Hepatic stellate cell (primary cell): ENCODE results near the gene TBCA.
"Not testable (repeated sequence)": the region's sequence is repeated elsewhere in the genome, so short reads cannot be mapped to it uniquely, and the experiment has no call there.

ENCODE experiments used
- DNase-seq: peaks from one replicate; pipeline ENCODE4 v3.0.0; 2011; ENCODE audit warnings: low spot score

TBCA gene

DNA sequence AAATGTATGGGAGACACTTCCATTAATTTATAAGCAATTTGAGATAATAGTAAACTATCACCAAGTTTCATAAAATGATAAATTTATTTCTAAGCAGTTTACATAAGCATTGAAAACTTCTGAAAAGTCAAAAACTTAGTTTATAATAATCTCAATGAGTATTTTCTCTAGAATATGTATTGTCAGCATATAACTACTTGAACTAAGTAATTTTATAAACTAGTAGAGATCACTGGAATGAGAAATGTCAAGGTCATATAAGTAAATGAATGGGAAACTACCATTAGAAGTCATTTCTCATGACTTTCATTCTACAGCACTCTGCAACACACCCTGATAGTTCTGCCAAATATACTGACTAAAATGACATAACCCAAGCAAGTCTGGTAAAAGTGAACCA lies 3.4 kb downstream of the TBCA start:
- no peak for DNase-seq

DNA sequence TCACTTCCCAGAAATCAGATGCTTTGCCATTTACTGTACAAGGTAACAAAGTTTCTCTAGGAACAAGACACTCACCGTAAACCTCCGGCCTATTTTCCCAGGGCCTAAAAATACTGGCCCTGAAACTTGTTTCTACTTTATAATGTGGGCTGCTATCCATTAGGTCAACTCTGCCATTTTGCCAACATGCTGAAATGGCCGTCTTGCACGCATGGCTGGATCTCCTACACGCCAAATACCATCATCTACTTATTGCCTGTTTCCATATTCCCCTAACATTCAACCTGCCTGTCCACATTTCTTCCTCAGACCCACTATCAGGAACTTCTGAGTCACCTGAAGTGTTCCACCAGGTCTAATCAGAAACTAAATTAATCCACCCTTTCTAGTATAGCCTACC lies 4.7 kb downstream of the TBCA start:
- DNase-seq, result no peak

DNA sequence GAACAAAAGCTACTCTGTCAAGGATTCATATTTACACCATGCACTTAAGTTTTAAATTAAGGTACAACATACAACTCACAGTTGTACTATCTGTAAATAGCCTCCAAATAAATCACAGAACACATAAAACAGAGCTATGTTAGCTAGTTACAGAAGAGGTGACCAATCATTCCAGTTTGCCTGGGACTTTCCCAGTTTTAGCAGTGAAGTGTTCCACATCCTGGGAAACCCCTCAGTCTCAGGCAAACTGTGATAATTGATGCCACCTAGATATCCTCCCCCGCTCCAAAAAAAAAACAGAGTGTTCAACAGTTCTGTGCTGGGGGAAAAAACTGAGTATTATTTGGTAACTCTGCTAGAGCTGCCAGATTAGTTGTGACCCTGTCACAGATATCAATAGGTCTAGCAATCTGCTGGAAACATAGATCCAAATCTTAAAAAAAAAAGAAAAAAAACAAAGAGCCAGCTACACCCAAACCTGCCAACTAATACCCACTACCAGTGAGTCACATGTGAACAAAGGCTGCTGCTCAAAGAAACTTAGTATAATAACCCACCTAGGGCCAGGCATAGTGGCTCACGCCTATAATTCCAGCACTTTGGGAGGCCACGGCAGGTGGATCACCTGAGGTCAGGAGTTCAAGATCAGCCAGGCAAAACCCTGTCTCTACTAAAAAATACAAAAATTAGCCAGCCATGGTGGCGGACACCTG lies 5.7 kb downstream of the TBCA start:
- no peak for DNase-seq

DNA sequence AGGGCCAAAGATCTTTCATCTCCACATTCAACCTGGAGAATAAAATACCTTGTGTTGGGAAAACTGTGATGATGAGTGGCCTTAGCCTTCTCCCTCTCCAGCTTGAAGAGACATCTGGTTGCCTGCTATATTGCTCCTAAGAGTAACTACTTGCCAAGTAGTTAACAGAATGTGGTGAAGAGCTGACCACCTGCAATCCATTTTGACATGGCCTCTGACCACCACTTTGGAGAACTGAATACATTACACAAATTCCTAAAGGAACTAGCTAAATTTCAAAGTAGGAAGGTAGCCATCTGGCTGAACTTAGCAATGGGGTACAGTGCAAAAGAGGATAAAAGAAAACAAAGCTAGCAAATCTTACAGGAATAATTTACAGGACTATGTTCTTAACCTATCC lies 7.2 kb downstream of the TBCA start:
- no peak for DNase-seq

DNA sequence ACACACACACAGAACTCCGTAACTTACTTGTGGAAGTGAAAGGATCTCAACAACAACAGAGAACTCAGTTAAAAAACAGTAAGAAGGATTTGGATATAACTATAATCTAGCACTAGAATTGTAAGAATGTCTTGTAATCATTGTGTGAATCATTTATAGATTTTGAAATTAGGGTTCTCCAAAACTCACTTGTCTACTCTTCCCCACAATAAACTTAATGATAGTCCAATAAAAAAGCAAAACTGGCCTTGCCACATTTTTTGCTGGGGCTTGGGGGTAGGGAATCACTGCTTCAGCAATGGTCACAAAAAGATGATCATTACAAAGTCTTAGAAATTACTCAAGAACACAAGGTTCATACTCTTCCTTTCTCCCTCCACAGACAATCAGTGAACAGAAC lies 8.8 kb downstream of the TBCA start:
- DNase-seq, result no peak

DNA sequence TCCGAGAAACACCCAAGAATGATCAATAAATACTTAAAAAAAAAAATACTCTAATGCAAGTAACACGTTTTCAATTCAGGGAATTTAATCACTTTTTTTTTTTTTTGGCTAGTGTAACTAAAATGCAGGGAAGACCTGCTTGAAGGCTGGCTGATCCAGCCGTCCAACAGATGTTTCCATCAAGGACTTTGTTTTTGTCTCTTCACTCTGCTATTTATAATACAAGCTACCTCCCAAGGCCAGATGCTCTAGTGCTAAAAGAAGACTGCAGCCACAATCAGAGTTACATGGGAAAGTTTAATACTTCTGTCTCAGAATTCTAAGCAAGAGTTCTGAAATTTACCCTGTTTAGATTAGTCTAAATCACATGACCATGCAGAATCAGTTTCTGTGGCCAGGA lies 14.5 kb downstream of the TBCA start:
- no peak for DNase-seq

DNA sequence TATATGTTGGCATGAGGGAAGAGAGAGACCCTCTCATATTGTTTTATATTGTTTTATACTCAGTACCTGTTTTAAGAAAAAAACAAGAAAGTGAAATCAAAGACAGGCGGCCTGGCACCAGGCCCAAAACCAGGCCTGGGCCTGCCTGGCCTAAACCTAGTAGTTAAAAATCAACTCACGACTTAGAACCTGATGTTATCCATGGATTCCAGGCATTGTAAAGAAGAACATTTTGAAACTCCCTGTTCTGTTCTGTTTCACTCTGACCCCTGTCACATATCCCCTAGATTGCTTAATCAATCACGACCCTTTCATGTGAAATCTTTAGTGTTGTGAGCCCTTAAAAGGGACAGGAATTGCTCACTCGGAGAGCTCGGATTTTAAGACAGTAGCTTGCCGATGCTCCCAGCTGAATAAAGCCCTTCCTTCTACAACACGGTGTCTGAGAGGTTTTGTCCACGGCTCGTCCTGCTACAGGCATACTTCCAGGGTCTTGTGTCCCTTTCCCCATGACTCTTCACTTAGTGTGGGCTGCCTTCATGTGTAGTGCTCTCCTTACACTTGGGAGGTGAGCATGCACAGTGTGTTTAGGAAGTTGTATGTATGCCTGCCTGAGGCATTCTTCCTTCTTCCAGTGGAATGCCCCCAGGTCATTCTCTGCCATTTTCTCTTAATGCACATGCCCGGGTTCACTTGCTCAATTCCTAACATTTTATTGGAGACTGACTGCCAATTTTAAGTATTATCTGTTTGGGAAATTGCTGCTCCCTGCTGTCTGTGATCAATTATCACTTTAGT lies 17.8 kb downstream of the TBCA start:
- DNase-seq, result no peak

DNA sequence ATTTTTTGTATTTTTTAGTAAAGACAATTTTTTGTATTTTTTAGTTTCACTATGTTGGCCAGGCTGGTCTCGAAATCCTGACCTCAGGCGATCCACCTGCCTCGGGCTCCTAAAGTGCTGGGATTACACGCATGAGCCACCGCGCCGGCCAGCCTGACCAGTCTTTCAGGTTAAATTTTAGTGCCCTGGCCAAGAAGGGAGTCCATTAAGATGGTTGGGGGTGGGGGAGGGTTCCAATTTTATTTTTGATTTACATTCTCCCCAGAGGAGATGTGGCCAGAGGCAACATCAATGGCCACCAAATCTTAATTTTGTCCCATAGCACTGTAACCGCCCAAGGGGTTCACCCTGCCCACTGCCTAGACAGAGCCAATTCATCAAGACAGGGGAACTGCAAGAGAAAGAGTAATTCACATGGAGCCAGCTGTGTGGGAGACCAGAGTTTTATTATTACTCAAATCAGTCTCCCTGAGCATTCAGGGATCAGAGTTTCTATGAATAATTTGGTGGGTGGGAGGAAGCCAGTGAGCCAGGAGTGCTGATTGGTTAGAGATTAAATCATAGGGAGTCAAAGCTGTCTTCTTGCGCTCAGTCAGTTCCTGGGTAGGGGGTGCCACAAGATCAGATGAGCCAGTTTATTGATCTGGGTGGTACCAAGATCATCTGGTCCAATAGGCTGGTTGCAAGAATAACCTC lies 24.7 kb downstream of the TBCA start:
- no peak for DNase-seq

DNA sequence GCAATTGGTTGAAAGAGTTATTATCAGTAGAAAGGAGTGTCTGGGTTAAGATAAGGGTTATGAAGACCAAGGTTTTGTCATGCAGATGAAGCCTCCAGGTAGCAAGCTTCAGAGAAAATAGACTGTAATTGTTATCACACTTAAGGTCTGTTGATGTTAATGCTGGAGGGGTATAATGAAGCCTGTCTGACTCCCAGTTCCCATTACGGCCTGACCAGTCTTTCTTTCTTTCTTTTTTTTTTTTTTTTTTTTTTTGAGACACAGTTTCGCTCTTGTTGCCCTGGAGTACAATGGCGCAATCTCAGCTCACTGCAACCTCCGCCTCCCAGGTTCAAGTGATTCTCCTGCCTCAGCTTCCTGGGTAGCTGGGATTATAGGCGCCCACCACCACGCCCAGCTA lies 25.2 kb downstream of the TBCA start:
- DNase-seq, result not testable (repeated sequence)

DNA sequence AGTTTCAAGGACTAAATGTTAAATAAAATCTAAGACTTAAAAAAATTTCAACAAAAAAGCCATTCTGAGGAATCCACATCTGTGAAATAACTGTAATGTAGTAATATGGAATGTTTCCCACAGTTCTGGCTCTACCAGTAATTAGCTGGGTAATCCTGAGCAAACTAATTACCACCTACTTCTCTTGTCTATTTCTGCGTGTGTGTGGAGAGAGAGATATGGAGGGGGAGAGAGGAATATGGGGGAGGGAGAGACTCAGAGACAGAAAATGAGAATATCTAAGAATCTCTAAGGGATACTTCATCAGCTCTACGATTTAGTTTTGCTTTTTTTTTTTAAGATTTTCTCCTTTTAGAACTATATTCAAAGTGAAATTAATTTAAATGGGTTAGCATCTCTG lies 28.0 kb downstream of the TBCA start:
- DNase-seq, result no peak

DNA sequence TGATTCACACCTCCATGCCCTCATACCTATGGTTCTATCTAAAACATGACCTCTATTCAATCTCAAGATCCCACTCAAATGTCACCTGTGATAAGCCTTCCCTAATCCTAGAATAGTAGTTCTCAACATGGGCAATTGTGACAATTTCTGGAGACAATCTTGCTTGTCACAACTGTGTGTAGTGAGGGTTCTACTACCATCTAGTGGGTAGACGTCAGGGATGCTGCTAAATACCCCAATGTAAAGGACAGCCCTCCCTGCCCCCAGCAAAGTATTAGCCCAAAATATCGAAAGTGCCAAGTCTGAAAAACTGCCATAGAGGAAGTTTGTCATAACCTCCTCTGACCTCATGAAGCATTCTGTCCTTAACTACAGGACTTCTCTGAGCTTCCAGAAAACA lies 32.0 kb downstream of the TBCA start:
- no peak for DNase-seq

DNA sequence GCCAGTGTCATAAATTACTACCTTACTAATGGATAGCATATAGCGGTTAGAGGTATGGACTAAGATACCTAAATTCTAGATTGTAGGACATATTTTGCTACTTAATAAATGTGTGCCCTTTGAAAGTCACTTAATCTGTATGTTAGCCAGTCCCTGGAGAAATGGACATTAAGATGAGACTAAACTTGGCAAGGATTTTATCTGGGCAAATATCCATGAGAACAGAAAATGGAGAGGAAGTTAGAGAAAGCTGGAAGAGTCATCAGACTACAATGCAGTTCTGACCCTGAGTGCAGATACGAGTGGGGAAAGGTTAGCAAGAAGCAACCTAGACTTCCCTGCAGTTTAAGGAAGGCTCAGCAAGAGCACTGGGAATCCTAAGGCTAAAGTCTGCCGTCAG lies 33.0 kb downstream of the TBCA start:
- peak; percentile 12 for DNase-seq

DNA sequence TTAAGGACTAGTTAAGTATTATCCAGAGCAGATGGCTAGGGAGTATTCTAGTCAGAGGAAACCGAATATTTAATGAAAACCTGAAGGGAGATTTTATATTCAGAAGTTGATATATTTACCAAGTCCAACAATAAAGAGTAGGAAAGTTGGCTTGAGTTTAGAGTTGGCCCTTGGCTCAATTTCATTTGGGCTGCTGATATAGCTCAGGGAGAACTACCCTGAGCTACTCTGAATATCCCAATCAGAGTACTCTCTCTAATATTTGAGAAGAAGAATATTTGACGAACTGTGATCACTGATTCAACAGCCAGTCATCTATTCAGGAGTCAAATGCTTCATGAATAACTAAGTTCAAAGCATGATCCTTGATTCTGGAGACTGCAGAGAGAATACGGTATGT lies 34.5 kb downstream of the TBCA start:
- no peak for DNase-seq

DNA sequence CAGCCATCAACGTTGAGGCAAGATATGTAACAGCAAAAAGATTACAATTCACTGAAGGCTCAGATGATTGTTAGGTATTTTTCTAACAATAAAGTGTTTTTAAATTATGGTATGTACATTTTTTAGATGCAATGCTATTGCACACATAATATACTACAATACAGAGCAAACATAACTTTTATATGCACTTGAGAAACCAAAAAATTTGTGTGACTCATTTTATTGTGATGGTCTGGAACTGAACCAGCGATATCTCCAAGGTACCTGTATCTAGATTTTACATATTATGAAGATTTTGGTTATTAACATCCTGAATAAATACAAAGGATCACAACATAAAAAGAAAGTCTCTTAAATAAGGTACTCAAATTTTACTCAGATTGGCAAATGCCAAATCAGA lies 41.3 kb downstream of the TBCA start:
- no peak for DNase-seq

DNA sequence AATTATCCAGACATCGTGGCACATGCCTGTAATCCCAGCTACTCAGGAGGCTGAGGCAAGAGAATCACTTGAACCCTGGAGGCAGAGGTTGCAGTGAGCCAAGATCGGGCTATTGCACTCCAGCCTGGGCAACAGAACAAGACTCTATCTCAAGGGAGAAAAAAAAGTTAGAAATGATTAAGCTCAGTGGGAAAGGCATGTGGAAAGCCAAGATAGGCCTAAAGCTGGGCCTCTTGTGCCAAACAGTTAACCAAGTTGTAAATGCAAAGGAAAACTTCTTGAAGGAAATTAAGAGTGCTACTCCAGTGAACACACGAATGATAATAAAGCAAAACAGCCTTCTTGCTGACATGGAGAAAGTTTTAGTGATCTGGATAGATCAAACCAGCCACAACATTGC lies 43.0 kb downstream of the TBCA start:
- no peak for DNase-seq

DNA sequence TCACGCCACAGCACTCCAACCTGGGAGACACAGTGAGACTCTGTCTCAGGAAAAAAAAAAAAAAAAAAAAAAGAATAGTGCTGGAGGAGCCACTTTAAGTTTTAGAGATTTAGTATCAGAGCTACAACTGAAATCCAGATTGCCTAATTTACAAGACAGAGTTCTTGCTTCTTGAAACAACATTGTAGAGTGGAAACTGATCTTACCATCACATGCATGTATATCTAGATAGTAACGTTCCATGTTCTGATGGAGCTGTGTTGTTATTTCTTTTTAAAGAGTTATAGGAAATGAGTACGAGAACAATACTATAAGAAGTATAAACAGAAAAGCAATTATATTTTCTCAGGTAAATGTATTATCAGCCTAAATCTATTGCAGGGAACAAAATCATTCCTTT lies 48.9 kb downstream of the TBCA start:
- DNase-seq, result no peak

DNA sequence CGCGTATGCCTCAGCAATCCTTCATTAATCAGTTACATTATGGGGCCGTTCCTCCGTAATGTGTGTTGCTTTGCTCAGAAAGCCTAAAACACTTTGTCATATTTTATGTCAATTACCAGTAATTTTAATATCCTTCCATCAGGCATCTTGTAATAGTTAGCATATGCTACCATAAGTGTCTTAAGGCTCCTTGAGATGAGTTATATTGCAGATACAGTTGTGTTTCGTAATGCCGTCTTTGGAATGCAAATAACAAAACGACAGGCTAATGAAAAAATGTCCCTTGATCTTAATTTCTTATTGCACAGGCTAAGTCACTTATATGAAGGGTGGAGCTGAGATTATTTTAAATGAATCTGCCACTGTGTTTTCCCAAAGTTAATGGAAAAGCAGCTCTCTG lies 50.5 kb downstream of the TBCA start:
- DNase-seq, result no peak

DNA sequence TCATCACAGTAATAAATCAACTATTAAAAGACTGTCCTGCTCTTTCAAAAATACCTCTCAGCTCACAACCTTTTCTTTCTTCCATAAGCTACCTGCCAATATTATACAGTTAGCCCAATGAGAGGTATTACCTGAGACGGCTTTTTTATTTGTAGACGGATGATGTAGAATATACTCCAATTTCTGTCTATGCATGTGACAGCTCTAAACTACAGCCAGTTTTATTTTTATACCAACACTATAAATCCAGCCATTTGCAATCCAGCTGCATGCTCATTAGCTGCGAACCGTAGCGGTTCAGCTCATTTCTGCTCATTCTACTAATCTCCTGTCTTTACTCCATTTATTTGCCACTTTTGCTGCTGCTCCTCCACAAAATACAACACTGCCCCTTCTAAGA lies 51.2 kb downstream of the TBCA start:
- DNase-seq, result no peak

DNA sequence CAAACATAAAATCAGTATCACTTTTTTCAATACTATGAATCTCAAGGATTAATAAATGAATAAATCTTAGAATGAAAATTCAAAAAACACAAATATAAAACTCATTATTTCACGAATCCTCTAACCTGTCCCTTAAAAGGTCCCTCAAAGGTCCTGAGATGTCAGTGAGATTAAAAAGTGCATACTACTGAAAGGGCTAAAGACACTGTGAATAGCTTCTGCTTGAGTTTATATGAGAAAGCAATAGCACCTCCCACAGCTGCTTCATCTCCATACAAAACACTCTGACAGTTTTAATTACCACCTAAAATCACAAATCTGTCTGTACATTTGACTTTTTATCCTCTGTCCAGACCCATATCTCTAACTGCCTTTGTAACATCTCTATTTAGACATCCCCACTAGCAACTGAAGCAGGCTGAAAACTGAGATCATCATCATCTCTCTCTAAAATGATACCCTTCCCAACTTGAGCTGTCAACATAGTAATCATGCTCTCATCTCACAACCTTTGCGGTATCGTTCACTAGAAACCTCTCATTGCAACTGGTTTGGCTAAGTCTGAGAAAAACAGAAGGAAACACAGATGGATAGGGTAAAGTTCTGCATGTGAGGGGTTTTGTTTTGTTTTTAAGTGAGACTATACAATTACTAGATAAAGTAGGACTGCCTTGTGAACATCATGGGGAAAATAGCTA lies 56.3 kb downstream of the TBCA start:
- DNase-seq, result no peak

DNA sequence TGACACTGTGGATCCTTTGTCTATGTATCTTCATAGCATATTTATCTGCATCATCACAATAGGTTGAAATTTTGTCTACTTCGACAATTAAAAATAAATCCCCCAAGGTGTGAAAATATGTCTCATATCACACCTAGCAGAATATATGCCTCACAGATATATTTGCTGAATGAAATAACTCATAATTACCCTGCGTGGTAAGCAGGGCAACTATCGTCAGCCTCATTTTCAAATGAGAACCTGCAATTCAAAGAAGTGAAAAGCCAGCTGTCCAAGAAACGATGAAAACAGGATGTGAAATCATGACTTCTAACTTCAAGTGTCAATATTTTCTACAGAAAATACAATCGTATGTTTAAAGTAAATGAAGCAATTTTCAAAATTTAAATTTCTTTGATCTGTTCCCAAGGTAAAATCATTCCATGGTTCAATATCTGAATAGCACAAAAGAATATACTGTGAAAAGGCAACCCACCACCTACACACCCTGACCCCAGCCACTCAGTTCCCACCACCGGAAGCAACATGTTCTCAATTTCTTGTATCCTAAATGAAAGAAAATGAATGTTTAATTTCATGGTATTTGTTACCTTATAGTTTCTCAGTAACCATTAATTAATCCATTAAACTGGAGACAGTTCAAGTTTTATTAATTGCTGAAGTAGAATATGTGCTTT lies 57.1 kb downstream of the TBCA start:
- no peak for DNase-seq

DNA sequence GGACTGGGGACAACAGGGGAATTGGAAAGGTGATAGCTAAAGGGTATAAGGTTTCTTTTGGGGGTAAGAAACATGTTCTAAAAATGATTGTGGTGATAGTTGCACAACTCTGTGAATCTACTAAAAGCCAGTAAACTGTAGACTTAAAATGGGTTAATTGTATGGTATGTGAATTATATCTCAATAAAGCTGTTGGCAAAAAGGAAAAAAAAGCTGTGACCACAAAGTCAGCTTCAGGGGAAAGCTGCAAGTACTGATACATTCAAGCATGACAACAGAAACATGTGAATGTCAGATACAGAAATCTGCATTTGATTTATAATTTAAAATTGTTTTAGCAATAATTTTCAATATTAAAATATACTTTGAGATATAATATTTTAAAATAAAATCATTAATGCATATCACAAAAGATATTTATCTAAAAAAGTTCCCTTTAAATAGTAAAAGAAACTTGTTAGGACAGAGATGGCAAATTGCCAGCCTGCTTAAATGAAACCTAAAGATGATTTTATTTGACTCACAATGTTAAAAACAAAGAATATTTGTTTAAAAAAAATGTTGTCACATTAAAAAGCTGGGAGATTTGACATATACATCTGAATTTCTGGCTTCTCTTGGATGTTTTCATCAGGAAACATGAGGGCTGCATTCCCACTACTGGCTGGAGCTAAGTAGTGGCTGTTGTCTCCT lies 66.0 kb downstream of the TBCA start:
- no peak for DNase-seq
